ENCODE data around the gene FRAS1. TPM values are rescaled to one million over a fixed set of nuclear protein-coding genes. Genes with fewer than 3 reads are reported as not detected.

Gene FRAS1
- total RNA-seq, 2 experiments from 2014 or later: 0.05 to 0.22 TPM

DNA sequence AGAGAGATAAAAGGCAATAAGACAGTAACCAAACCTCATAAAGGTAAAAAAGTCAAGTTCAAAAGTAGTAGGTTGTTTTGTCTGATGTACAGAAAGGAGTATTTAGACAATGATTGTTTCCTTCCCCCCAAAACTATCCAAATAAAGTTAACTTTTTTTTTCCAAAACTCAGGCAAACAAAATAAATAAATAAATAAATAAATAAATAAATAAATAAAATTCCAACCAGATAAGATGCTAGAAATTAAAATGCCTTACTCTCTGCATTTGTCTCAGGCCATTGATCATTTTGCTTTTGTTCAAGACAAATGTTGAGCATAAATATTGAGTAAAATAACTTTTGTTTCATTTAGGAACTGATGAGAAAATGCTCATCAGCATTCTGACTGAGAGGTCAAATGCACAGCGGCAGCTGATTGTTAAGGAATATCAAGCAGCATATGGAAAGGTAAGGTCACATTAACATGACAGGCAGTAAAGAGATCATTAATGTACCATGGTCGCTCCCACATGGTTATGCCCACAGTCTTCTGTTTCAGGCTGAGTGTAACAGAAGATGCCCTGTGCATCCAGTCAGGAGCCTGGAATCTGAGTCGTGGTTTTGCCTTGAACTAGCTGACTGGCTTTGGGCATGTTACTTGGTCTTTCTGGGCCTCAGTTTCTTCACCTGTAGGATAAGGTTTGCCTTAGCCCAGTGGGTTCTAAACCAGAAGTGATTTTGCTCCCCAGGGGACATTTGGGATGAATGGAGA is 521.7 kb downstream of the FRAS1 start:
- Mint-ChIP-seq H3K27ac (no peak overlapping the region), H3K4me3 (no peak overlapping the region), H3K4me1 (ENCODE audit: low read depth) (no peaks in the 10 kb centered on the region), H3K27me3 (peaks cover 6% of the 10 kb centered on the region), H3K36me3 (ENCODE audit: low read depth) (no peaks in the 10 kb centered on the region), H3K9me3 (no peaks in the 10 kb centered on the region)
- TF ChIP-seq, protein P1, sequence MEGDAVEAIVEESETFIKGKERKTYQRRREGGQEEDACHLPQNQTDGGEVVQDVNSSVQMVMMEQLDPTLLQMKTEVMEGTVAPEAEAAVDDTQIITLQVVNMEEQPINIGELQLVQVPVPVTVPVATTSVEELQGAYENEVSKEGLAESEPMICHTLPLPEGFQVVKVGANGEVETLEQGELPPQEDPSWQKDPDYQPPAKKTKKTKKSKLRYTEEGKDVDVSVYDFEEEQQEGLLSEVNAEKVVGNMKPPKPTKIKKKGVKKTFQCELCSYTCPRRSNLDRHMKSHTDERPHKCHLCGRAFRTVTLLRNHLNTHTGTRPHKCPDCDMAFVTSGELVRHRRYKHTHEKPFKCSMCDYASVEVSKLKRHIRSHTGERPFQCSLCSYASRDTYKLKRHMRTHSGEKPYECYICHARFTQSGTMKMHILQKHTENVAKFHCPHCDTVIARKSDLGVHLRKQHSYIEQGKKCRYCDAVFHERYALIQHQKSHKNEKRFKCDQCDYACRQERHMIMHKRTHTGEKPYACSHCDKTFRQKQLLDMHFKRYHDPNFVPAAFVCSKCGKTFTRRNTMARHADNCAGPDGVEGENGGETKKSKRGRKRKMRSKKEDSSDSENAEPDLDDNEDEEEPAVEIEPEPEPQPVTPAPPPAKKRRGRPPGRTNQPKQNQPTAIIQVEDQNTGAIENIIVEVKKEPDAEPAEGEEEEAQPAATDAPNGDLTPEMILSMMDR (IDR thresholded peaks at IDR 0.05): no peak
- no peak for DNase-seq
- ATAC-seq: no peak
- POLR2A ChIA-PET: no interaction called here
- intact Hi-C loops (cut with micrococcal nuclease): no loop called here
- CTCF ChIA-PET: no interaction called here

DNA sequence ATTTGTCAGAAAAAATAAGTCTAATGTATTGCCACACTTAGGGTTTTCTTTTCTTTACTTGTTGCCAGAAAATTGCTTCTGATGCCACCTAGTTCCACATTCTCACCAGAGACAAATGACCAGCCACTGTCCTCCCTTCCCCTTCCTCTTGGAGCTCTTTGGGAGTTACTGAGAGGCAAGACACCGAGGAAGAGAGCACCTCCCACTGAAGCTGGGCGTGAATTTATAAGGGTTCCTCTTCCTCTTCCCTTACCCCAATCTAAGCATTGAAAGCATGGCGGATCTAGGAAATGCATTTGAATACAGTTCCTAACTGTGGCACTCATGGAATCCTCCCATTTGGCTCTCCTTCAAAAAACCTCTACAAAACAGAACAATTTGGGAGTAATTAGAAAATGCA is 524.5 kb downstream of the FRAS1 start:
- H3K36me3 Mint-ChIP-seq (ENCODE audit: low read depth): no peaks in the 10 kb centered on the region
- TF ChIP-seq, protein P1 (IDR thresholded peaks at IDR 0.05): no peak
- no peak for ATAC-seq
- no peaks in the 10 kb centered on the region for H3K4me1 Mint-ChIP-seq (ENCODE audit: low read depth)
- H3K4me3 Mint-ChIP-seq: no peak overlapping the region
- DNase-seq: no peak
- no peaks in the 10 kb centered on the region for H3K9me3 Mint-ChIP-seq
- intact Hi-C loops (cut with micrococcal nuclease): no loop called here
- peaks cover 6% of the 10 kb centered on the region for H3K27me3 Mint-ChIP-seq
- ChIA-PET CTCF (no interaction called here), POLR2A (no interaction called here)
- H3K27ac Mint-ChIP-seq: no peak overlapping the region

DNA sequence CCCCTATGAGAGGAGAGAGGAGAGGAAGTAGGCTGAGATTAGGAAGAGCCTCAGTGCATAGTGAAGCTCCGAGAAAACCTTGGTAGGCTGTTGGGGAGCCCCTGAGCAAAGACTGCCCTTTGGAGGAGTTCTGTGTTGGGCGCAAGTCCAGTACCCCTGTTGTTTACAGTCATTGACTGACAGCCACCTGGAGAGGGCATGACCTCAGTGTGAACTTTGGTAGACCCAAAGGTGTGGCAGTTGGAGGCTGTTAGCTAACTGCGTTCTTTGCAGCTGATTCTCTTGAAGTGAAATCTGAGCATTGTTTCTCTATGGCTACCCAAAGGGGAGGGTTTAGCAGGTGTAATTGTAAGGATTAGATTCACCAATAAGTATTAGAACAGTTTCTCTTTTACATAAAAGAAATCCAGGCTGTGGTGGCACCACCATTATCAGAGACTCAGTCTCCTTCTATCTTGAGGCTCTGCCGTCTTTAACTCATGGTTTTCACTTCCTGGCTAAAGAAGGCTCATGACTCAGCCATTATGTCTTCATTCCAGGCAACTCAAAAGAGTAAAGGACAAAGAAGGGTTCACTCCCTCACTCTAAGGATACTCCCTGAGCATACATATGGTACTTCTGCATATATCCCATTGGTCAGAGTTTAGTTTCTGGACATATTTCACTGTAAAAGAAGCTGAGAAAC is 527.9 kb downstream of the FRAS1 start:
- H3K36me3 Mint-ChIP-seq (ENCODE audit: low read depth): no peaks in the 10 kb centered on the region
- H3K27ac Mint-ChIP-seq: no peak overlapping the region
- H3K4me1 Mint-ChIP-seq (ENCODE audit: low read depth): no peaks in the 10 kb centered on the region
- ChIA-PET CTCF (interaction anchor here (1.0 kb wide), 1 partner anchor 34 kb away, joined by 3 read pairs; the partner anchor contains the start of gene ANXA3), POLR2A (no interaction called here)
- no peaks in the 10 kb centered on the region for H3K9me3 Mint-ChIP-seq
- intact Hi-C loops (cut with micrococcal nuclease): no loop called here
- no peak for DNase-seq
- H3K27me3 Mint-ChIP-seq: peaks cover 5% of the 10 kb centered on the region
- H3K4me3 Mint-ChIP-seq: no peak overlapping the region
- TF ChIP-seq, protein P1 (IDR thresholded peaks at IDR 0.05): no peak
- ATAC-seq: no peak

DNA sequence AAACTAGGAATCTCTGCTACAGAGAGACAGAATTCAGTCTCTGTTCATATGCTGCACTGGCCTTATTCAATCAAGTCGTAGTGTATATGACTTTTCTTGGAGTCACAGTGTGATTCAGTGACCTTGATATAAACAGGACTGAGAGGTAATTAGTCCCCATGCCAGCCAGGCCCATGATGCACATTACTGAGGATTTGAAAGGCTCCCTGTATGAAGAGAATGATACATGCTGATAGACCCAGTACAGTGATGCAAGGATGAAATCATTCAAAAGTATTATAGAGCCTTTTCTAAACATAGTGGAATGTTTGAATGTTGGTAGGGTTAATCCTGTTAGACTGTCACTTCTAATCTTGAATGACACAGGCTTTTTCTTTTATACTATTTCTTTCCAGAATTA is 528.5 kb downstream of the FRAS1 start:
- H3K36me3 Mint-ChIP-seq (ENCODE audit: low read depth): no peaks in the 10 kb centered on the region
- no peaks in the 10 kb centered on the region for H3K4me1 Mint-ChIP-seq (ENCODE audit: low read depth)
- H3K9me3 Mint-ChIP-seq: no peaks in the 10 kb centered on the region
- DNase-seq (no peak), ATAC-seq (no peak)
- TF ChIP-seq, protein P1 (IDR thresholded peaks at IDR 0.05): no peak
- H3K27ac Mint-ChIP-seq: no peak overlapping the region
- intact Hi-C loops (cut with micrococcal nuclease): no loop called here
- ChIA-PET CTCF (interaction anchor here (1.0 kb wide), 1 partner anchor 34 kb away, joined by 3 read pairs; the partner anchor contains the start of gene ANXA3), POLR2A (no interaction called here)
- peaks cover 5% of the 10 kb centered on the region for H3K27me3 Mint-ChIP-seq
- H3K4me3 Mint-ChIP-seq: no peak overlapping the region

Data from activated CD8-positive, alpha-beta T cell treated with anti-CD3 and anti-CD28 coated beads for 36 hours (primary cell).